Uterus (tissue), 4 donors: ENCODE data around the gene KRR1. TPM values are rescaled to one million over a fixed set of nuclear protein-coding genes. Genes with fewer than 3 reads are reported as not detected.

Source experiments
- DNase-seq, 2 donors: peaks; one replicate each; pipeline ENCODE4 v3.0.0-alpha.2; 2019 to 2020
- H3K27ac ChIP-seq, 2 donors: fragments of 200-600 bp; sonication (generic); 1 replicate in 1 of 2; 2 replicates in 1 of 2; pipeline ENCODE4 v1.5.1; 2016 to 2018
- H3K27me3 ChIP-seq, 2 donors: fragments of 200-600 bp; sonication (generic); one replicate each; pipeline ENCODE4 v1.5.1; 2018 to 2019; ENCODE audit warnings: control low read depth in 1 of 2
- H3K36me3 ChIP-seq, 2 donors: fragments of 200-600 bp; sonication (generic); one replicate each; pipeline ENCODE4 v1.5.1; 2019; ENCODE audit warnings: control low read depth in 1 of 2
- H3K4me1 ChIP-seq, 2 donors: fragments of 200-600 bp; sonication (generic); one replicate each; pipeline ENCODE4 v1.5.1; 2018 to 2019; ENCODE audit warnings: control low read depth in 1 of 2
- H3K4me3 ChIP-seq, 2 donors: fragments of 200-600 bp; sonication (generic); 1 replicate in 1 of 2; 2 replicates in 1 of 2; pipeline ENCODE4 v1.5.1; 2018 to 2019; ENCODE audit warnings: mild to moderate bottlenecking in 1 of 2
- H3K9me3 ChIP-seq, 2 donors: fragments of 200-600 bp; sonication (generic); one replicate each; pipeline ENCODE4 v1.5.1; 2019; ENCODE audit warnings: control low read depth in 1 of 2
- CTCF ChIP-seq, 4 experiments: fragments of 200-600 bp in 2 of 4; fragments of 450-650 bp in 2 of 4; sonication (generic) in 2 of 4; IDR thresholded peaks; one replicate each; pipeline ENCODE4 v1.5.1; 2016 to 2019; ENCODE audit warnings: antibody characterized with exemption in 4 of 4, mild to moderate bottlenecking in 2 of 4, moderate library complexity in 1 of 4
- POLR2A ChIP-seq, 2 donors: fragments of 450-650 bp; IDR thresholded peaks; one replicate each; pipeline ENCODE4 v1.6.1; 2016; ENCODE audit warnings: antibody characterized with exemption in 2 of 2, mild to moderate bottlenecking in 1 of 2, moderate library complexity in 1 of 2
- intact Hi-C: fragments of 100-400 bp; cut with DNase I; formaldehyde crosslinking; loops from one replicate; pipeline ENCODE4 v1.15.1; 2023; ENCODE audit warnings: low total_unique reads
- total RNA-seq, 4 donors: library from RNA; depleted of rRNA in 3 of 4; stranded (reverse); fragments of >200 nt in 3 of 4; gene quantifications; one replicate each; pipeline versions ENCODE4 v1.1.0 to v1.2.4, GENCODE V29; 2014 to 2023
- donor health status: DM: yes; HTN: yes; CAD: no.

The KRR1 gene
- total RNA-seq, 4 donors from 2014 or later: 18.8 to 86.6 (median 73.9) TPM

- Histone ChIP-seq H3K4me1 (peaks cover 0 to 12% of the 10 kb centered on the region in 2 donors), H3K4me3 (no peak overlapping the region), H3K36me3 (no peaks in the 10 kb centered on the region), H3K27ac (no peak overlapping the region), H3K27me3 (no peaks in the 10 kb centered on the region), H3K9me3 (no peaks in the 10 kb centered on the region)
- no peak for TF ChIP-seq CTCF (IDR thresholded peaks at IDR 0.05)
- no peak for TF ChIP-seq POLR2A (IDR thresholded peaks at IDR 0.05)
- intact Hi-C loops: no loop called here
- no peak for DNase-seq
Observed at GRCh38 chr12:75548879-75549278, 37.5 kb upstream of the KRR1 start.

- TF ChIP-seq CTCF (IDR thresholded peaks at IDR 0.05) (no peak), POLR2A (IDR thresholded peaks at IDR 0.05) (no peak)
- no peaks in the 10 kb centered on the region for H3K27me3 ChIP-seq
- no peak for DNase-seq
- no peak overlapping the region for H3K27ac ChIP-seq
- H3K4me1 ChIP-seq: peaks cover 0 to 8% of the 10 kb centered on the region in 2 donors
- peaks cover 0 to 3% of the 10 kb centered on the region in 2 donors for H3K9me3 ChIP-seq
- H3K4me3 ChIP-seq: no peak overlapping the region
- H3K36me3 ChIP-seq: no peaks in the 10 kb centered on the region
- intact Hi-C loops: no loop called here
Observed at GRCh38 chr12:75545636-75546035, 34.2 kb upstream of the KRR1 start.

GRCh38 chr12:75543529-75543928, 32.1 kb upstream of the KRR1 start:
- Histone ChIP-seq H3K4me1 (no peaks in the 10 kb centered on the region), H3K27me3 (no peaks in the 10 kb centered on the region), H3K4me3 (no peak overlapping the region), H3K36me3 (no peaks in the 10 kb centered on the region), H3K9me3 (peaks cover 0 to 3% of the 10 kb centered on the region in 2 donors), H3K27ac (no peak overlapping the region)
- TF ChIP-seq POLR2A (IDR thresholded peaks at IDR 0.05) (no peak), CTCF (IDR thresholded peaks at IDR 0.05) (no peak)
- DNase-seq: no peak
- intact Hi-C loops: no loop called here

GRCh38 chr12:75542942-75543341, 31.5 kb upstream of the KRR1 start:
- no peak for DNase-seq
- intact Hi-C loops: no loop called here
- no peak for TF ChIP-seq CTCF (IDR thresholded peaks at IDR 0.05)
- no peak for TF ChIP-seq POLR2A (IDR thresholded peaks at IDR 0.05)

GRCh38 chr12:75539889-75540288, 28.5 kb upstream of the KRR1 start:
- intact Hi-C loops: no loop called here

More at GRCh38 chr12:75542942-75543341, 31.5 kb upstream of the KRR1 start:
- no peaks in the 10 kb centered on the region for H3K4me1 ChIP-seq
- H3K4me3 ChIP-seq: no peak overlapping the region
- H3K27ac ChIP-seq: no peak overlapping the region
- H3K36me3 ChIP-seq: no peaks in the 10 kb centered on the region
- H3K27me3 ChIP-seq: no peaks in the 10 kb centered on the region
- peaks cover 0 to 3% of the 10 kb centered on the region in 2 donors for H3K9me3 ChIP-seq

More at GRCh38 chr12:75539889-75540288, 28.5 kb upstream of the KRR1 start:
- no peaks in the 10 kb centered on the region for H3K27me3 ChIP-seq
- H3K27ac ChIP-seq: no peak overlapping the region
- DNase-seq: no peak
- H3K4me3 ChIP-seq: no peak overlapping the region
- no peaks in the 10 kb centered on the region for H3K36me3 ChIP-seq
- H3K9me3 ChIP-seq: peaks cover 0 to 3% of the 10 kb centered on the region in 2 donors
- TF ChIP-seq POLR2A (IDR thresholded peaks at IDR 0.05) (no peak), CTCF (IDR thresholded peaks at IDR 0.05) (no peak)
- H3K4me1 ChIP-seq: no peaks in the 10 kb centered on the region
